K562 (cell line): ENCODE measurements around the gene OR52I2. TPM values are rescaled to one million over a fixed set of nuclear protein-coding genes. Genes with fewer than 3 reads are reported as not detected.

ENCODE experiments used
- HIVEP1 ChIP-seq: fragments of 250-450 bp; sonication (Bioruptor Pico); IDR thresholded peaks from 2 replicates; pipeline ENCODE4 v1.4.0; 2020; ENCODE audit warnings: mild to moderate bottlenecking
- HMGN3 ChIP-seq: IDR thresholded peaks from 2 replicates; pipeline ENCODE4 v1.6.1; 2011; ENCODE audit warnings: borderline replicate concordance, low read depth, mild to moderate bottlenecking, mixed read lengths, low read length; ENCODE audit not compliant: insufficient read length; ENCODE audit errors: extremely low read depth
- KLF6 ChIP-seq: fragments of 250-450 bp; sonication (Bioruptor Pico); IDR thresholded peaks from 2 replicates; pipeline ENCODE4 v1.4.0; 2020; ENCODE audit warnings: mild to moderate bottlenecking, moderate library complexity, borderline replicate concordance
- MBD2 ChIP-seq: sonication (generic); IDR thresholded peaks from 2 replicates; pipeline ENCODE4 v1.6.1; 2016; ENCODE audit warnings: low read depth, borderline replicate concordance
- NR1H2 ChIP-seq: sonication (generic); formaldehyde crosslinking; IDR thresholded peaks from 2 replicates; pipeline ENCODE4 v1.4.0; 2020; ENCODE audit warnings: mild to moderate bottlenecking, missing genetic modification reagents
- PKNOX1 ChIP-seq: fragments of 450-650 bp; IDR thresholded peaks from 2 replicates; pipeline ENCODE4 v1.6.1; 2016
- RBM25 ChIP-seq: fragments of 200-400 bp; formaldehyde crosslinking; IDR thresholded peaks from 2 replicates; pipeline ENCODE4 v1.6.1; 2018; ENCODE audit warnings: low read length, low read depth, moderate library complexity; ENCODE audit not compliant: severe bottlenecking
- TBP ChIP-seq: optimal IDR thresholded peaks from 2 replicates; pipeline ENCODE3; 2011; ENCODE audit warnings: low read depth, low read length, improper control_type of control experiment
- ZBTB40 ChIP-seq, 2 experiments: fragments of 450-650 bp in 1 of 2; sonication (generic) in 1 of 2; formaldehyde crosslinking in 1 of 2; IDR thresholded peaks; 2 replicates each; pipeline versions ENCODE4 v1.7.1 to v1.9.0; 2016 to 2022; ENCODE audit warnings: inconsistent platforms in 1 of 2, mild to moderate bottlenecking in 1 of 2, missing genetic modification reagents in 1 of 2
- ZFPM2 ChIP-seq: fragments of 250-450 bp; sonication (Bioruptor Pico); IDR thresholded peaks from 2 replicates; pipeline ENCODE4 v1.5.1; 2022; ENCODE audit warnings: mild to moderate bottlenecking
- ZNF212 ChIP-seq: fragments of 450-650 bp; formaldehyde crosslinking; IDR thresholded peaks from 2 replicates; pipeline ENCODE4 v1.4.0; 2020; ENCODE audit warnings: mild to moderate bottlenecking
- ZNF384 ChIP-seq: IDR thresholded peaks from 2 replicates; pipeline ENCODE4 v1.6.1; 2012; ENCODE audit warnings: low read depth, low read length, improper control_type of control experiment
- polyA plus RNA-seq, 8 experiments: library from polyadenylated mRNA; depleted of rRNA in 4 of 8; stranded (reverse) in 5 of 8; unstranded in 3 of 8; fragments of >200 nt; fragmentation: Nextera tagmentation in 2 of 8; fragmentation: Illumina TruSeq in 1 of 8; extraction: Ambion mirVana in 2 of 8; extraction: Trizol in 1 of 8; gene quantifications; 2 replicates each; pipeline versions ENCODE4 v1.2.1 to v1.2.3, GENCODE V29; 2011 to 2014; ENCODE audit warnings: inconsistent platforms in 1 of 8, missing spikeins in 1 of 8
- total RNA-seq, 7 experiments: library from RNA; depleted of rRNA in 6 of 7; stranded (reverse); fragments of >200 nt in 6 of 7; fragmentation: Illumina TruSeq in 2 of 7; extraction: Trizol in 2 of 7; gene quantifications; 2 replicates each; pipeline versions ENCODE4 v1.2.1 to v1.2.3, GENCODE V29; 2011 to 2021; ENCODE audit warnings: low replicate concordance in 1 of 7
- TF ChIP-seq, protein P1 (sequence below): sonication (generic); formaldehyde crosslinking; IDR thresholded peaks from 2 replicates; pipeline ENCODE4 v1.8.0; 2022; ENCODE audit warnings: missing genetic modification reagents, mild to moderate bottlenecking, moderate library complexity, borderline replicate concordance

OR52I2 gene
- total and polyA plus RNA-seq, 9 of the 15 experiments (the other 6 are each of a cell fraction or from before 2014, with no cell fraction given) = not detected

GRCh38 chr11:4607781-4608666, 26.5 kb downstream of the OR52I2 start, which contains the start of gene TRIM68 (continued):
- TF ChIP-seq TBP (peak; percentile 57), NR1H2 (CRISPR knock-in tag) (no peak), MBD2 (peak; percentile 95), RBM25 (peak; percentile 96), HMGN3 (peak; percentile 71), HIVEP1 (CRISPR knock-in tag) (no peak), ZFPM2 (CRISPR knock-in tag) (no peak), ZNF384 (peak; percentile 7; the same call in 1 of the 2 replicates), ZNF212 (CRISPR knock-in tag) (0 out of 2 replicates have a peak, but pooled peaks have one; percentile 9), KLF6 (no peak), ZBTB40 (IDR thresholded peaks at IDR 0.05) (0 out of 2 replicates have a peak, but pooled peaks have one; percentile 3), ZBTB40 (CRISPR knock-in tag; IDR thresholded peaks at IDR 0.05) (no peak), PKNOX1 (peak; percentile 76)
- TF ChIP-seq, protein P1, sequence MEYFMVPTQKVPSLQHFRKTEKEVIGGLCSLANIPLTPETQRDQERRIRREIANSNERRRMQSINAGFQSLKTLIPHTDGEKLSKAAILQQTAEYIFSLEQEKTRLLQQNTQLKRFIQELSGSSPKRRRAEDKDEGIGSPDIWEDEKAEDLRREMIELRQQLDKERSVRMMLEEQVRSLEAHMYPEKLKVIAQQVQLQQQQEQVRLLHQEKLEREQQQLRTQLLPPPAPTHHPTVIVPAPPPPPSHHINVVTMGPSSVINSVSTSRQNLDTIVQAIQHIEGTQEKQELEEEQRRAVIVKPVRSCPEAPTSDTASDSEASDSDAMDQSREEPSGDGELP (CRISPR knock-in tag) = peak; percentile 59
